Measurements from ENCODE around the gene SUFU.
A peak's percentile ranks its signal among the peaks of the same experiment; 100 is the strongest.
"Not testable (repeated sequence)": the region's sequence is repeated elsewhere in the genome, so short reads cannot be mapped to it uniquely, and the experiment has no call there.

Gene SUFU

DNA sequence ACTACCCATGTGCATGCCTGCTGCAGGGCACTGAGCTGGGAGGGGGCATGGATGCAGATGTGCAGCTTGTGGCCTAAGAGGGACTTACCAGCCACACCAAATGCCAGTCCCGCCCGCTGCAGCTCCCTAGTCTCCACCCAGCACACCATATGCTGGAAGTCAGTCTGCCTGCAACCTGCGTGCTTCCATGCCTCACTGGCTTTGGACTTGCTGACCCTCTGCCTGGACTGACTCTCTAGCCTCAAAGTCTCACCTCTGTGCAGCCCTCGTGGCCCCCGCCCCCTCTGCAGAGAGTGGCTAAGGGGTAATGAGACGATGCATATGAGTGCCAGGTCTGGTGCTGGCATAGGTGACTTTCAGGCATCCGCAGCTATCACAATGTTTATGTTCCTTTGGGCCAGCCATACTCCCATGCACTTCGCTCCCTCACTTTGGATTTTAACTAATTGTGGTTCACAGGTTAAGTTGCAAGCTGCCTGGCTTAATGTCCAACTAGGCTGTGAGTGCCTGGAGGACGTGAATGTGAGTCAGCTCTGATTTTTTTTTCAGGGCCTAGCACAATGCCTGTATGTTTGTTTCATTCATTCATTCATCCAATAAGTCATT is 162.2 kb downstream of the SUFU start:
- no peak overlapping the region for H2BK12ac ChIP-seq (ENCODE audit: low read length)
- no peak overlapping the region for H2BK120ac ChIP-seq (ENCODE audit: low read depth, low read length)
- peaks cover 21 to 48% of the 10 kb centered on the region in 2 donors for H3K4me1 ChIP-seq (ENCODE audit: control insufficient read depth in 2 of 2, insufficient read depth in 1 of 2, low read depth in 1 of 2, low read length in 2 of 2)
- no peak overlapping the region for H3K4me2 ChIP-seq (ENCODE audit: insufficient read depth, low read length, poor library complexity, severe bottlenecking)
- peak overlapping the region; percentile 85 for H2AK5ac ChIP-seq (ENCODE audit: low read depth, low read length)
- WGBS, 2 donors (ENCODE audit: extremely low coverage in 2 of 2, insufficient read length in 2 of 2, insufficient replicate concordance in 1 of 2): no CpG with 5 or more reads among the region's 9 CpGs
- H2AFZ ChIP-seq (ENCODE audit: low read length): no peak overlapping the region
- DNase-seq (ENCODE audit: low spot score): no peak
- H2BK15ac ChIP-seq (ENCODE audit: low read length): no peak overlapping the region
- no peak overlapping the region for H4K91ac ChIP-seq (ENCODE audit: low read depth, low read length, poor library complexity)
- H3K9me3 ChIP-seq (replicated peaks in 1 of 2; ENCODE audit: control insufficient read depth in 2 of 2, insufficient read depth in 1 of 2, low read depth in 1 of 2, low read length in 2 of 2): no peaks in the 10 kb centered on the region
- H3K27ac ChIP-seq (replicated peaks; ENCODE audit: low read length): no peak overlapping the region
- no peak overlapping the region for H4K8ac ChIP-seq (ENCODE audit: low read depth, low read length)
- peak overlapping the region; percentile 54 for H3K18ac ChIP-seq (ENCODE audit: low read length)
- H3K4me3 ChIP-seq (ENCODE audit: low read length in 2 of 2): no peak overlapping the region
- no peaks in the 10 kb centered on the region for H3K27me3 ChIP-seq (ENCODE audit: control insufficient read depth in 3 of 3, insufficient read depth in 3 of 3, low read depth in 1 of 3, low read length in 3 of 3)
- H3K4ac ChIP-seq (ENCODE audit: low read length): no peak overlapping the region
- H2BK5ac ChIP-seq (ENCODE audit: low read length): no peak overlapping the region
- H3K9ac ChIP-seq (ENCODE audit: low read depth, low read length, poor library complexity): no peak overlapping the region
- H3K79me1 ChIP-seq (ENCODE audit: low read depth, low read length): peaks cover 2% of the 10 kb centered on the region
- H3K36me3 ChIP-seq (replicated peaks in 1 of 2; ENCODE audit: control insufficient read depth in 2 of 2, insufficient read depth in 2 of 2, low read length in 2 of 2): no peaks in the 10 kb centered on the region
- H3K14ac ChIP-seq (ENCODE audit: low read length): no peak overlapping the region
- peak overlapping the region; percentile 81 for H3K23ac ChIP-seq (ENCODE audit: low read depth, low read length, poor library complexity)

DNA sequence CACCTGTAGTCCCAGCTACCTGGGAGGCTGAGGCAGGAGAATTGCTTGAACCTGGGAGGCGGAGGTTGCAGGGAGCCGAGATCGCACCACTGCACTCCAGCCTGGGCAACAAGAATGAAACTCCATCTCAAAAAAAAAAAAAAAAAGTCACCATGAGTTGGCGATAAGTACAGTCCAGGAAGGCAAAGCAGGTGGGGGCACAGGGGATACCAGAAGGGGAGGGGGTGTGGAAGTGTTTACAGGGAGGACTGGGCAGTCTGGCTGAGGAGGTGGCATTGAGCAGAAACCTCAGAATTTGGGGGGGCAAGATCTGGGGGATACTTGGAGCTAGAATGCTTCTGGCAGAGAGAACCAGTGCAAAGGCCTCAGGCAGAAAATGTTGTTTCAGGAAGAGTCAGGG is 163.6 kb downstream of the SUFU start:
- DNase-seq (ENCODE audit: low spot score); H2AK5ac ChIP-seq (ENCODE audit: low read depth, low read length); H3K36me3 ChIP-seq (replicated peaks in 1 of 2; ENCODE audit: control insufficient read depth in 2 of 2, insufficient read depth in 2 of 2, low read length in 2 of 2); H2BK15ac ChIP-seq (ENCODE audit: low read length); H3K4me3 ChIP-seq (ENCODE audit: low read length in 2 of 2); H4K91ac ChIP-seq (ENCODE audit: low read depth, low read length, poor library complexity); H3K9me3 ChIP-seq (replicated peaks in 1 of 2; ENCODE audit: control insufficient read depth in 2 of 2, insufficient read depth in 1 of 2, low read depth in 1 of 2, low read length in 2 of 2); H3K4ac ChIP-seq (ENCODE audit: low read length); H2BK5ac ChIP-seq (ENCODE audit: low read length); H3K14ac ChIP-seq (ENCODE audit: low read length); H3K79me1 ChIP-seq (ENCODE audit: low read depth, low read length); H3K27ac ChIP-seq (replicated peaks; ENCODE audit: low read length); H3K4me2 ChIP-seq (ENCODE audit: insufficient read depth, low read length, poor library complexity, severe bottlenecking); H3K9ac ChIP-seq (ENCODE audit: low read depth, low read length, poor library complexity); H3K27me3 ChIP-seq (ENCODE audit: control insufficient read depth in 3 of 3, insufficient read depth in 3 of 3, low read depth in 1 of 3, low read length in 3 of 3); H2BK120ac ChIP-seq (ENCODE audit: low read depth, low read length); H3K23ac ChIP-seq (ENCODE audit: low read depth, low read length, poor library complexity); H2BK12ac ChIP-seq (ENCODE audit: low read length); H4K8ac ChIP-seq (ENCODE audit: low read depth, low read length): not testable (repeated sequence)
- H3K4me1 ChIP-seq (ENCODE audit: control insufficient read depth in 2 of 2, insufficient read depth in 1 of 2, low read depth in 1 of 2, low read length in 2 of 2): peaks cover 14 to 43% of the 10 kb centered on the region in 2 donors
- WGBS, 2 donors (ENCODE audit: extremely low coverage in 2 of 2, insufficient read length in 2 of 2, insufficient replicate concordance in 1 of 2): no CpG with 5 or more reads among the region's 4 CpGs
- peak overlapping the region; percentile 38 for H2AFZ ChIP-seq (ENCODE audit: low read length)
- peak overlapping the region; percentile 59 for H3K18ac ChIP-seq (ENCODE audit: low read length)

DNA sequence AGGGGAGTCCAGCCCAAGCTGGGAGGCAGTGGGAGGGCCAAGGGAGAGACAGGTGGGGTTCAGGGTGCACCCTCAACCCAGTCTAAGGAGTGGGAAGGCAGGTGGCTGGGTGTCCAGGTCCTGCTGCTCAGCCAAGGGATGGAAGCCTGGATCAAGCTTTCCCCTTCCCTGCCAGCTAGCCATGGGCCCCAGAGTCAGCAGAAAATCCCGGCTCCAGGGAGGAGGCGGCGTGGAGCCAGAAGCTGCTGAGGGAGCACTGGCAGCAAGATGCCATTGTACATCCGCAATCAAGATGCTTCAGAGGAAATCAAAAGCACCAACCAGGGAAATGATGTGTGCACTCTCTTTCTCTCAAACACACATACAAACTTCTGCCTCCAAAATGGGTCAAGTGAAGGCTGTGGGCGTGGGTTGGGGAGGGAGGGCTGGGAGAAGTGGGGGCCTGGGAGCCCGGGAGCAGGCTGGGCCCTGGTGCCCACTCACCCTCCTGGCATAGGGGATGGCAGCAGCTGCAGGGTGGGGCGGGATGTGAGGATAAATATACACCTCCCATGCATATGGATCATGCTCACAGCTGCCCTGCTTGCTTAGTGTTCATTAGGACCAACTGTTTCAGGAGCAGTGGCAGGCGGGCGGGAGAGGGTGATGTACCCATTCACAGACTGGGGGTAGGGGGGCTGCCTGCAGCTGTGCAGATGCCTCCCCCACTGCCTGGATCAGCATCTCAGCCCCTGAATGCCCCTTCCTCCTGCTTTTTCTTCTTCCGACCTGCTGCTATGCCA is 164.7 kb downstream of the SUFU start:
- Histone ChIP-seq H2BK15ac (ENCODE audit: low read length) (no peak overlapping the region), H2BK12ac (ENCODE audit: low read length) (no peak overlapping the region), H3K18ac (ENCODE audit: low read length) (peak overlapping the region; percentile 72), H3K79me1 (ENCODE audit: low read depth, low read length) (peaks cover 2% of the 10 kb centered on the region), H3K4me1 (ENCODE audit: control insufficient read depth in 2 of 2, insufficient read depth in 1 of 2, low read depth in 1 of 2, low read length in 2 of 2) (peaks cover 18 to 50% of the 10 kb centered on the region in 2 donors), H3K4me2 (ENCODE audit: insufficient read depth, low read length, poor library complexity, severe bottlenecking) (no peak overlapping the region), H3K9me3 (replicated peaks in 1 of 2; ENCODE audit: control insufficient read depth in 2 of 2, insufficient read depth in 1 of 2, low read depth in 1 of 2, low read length in 2 of 2) (no peaks in the 10 kb centered on the region), H4K8ac (ENCODE audit: low read depth, low read length) (no peak overlapping the region), H2AFZ (ENCODE audit: low read length) (no peak overlapping the region), H3K27me3 (ENCODE audit: control insufficient read depth in 3 of 3, insufficient read depth in 3 of 3, low read depth in 1 of 3, low read length in 3 of 3) (no peaks in the 10 kb centered on the region), H3K9ac (ENCODE audit: low read depth, low read length, poor library complexity) (peak overlapping the region; percentile 68), H3K4me3 (ENCODE audit: low read length in 2 of 2) (no peak overlapping the region), H2BK5ac (ENCODE audit: low read length) (no peak overlapping the region), H2AK5ac (ENCODE audit: low read depth, low read length) (peak overlapping the region; percentile 3), H3K36me3 (replicated peaks in 1 of 2; ENCODE audit: control insufficient read depth in 2 of 2, insufficient read depth in 2 of 2, low read length in 2 of 2) (no peaks in the 10 kb centered on the region), H3K27ac (replicated peaks; ENCODE audit: low read length) (no peak overlapping the region), H3K23ac (ENCODE audit: low read depth, low read length, poor library complexity) (peak overlapping the region; percentile 27), H4K91ac (ENCODE audit: low read depth, low read length, poor library complexity) (no peak overlapping the region), H3K4ac (ENCODE audit: low read length) (no peak overlapping the region), H2BK120ac (ENCODE audit: low read depth, low read length) (no peak overlapping the region), H3K14ac (ENCODE audit: low read length) (peak overlapping the region; percentile 61)
- WGBS, 2 donors (ENCODE audit: extremely low coverage in 2 of 2, insufficient read length in 2 of 2, insufficient replicate concordance in 1 of 2): no CpG with 5 or more reads among the region's 10 CpGs
- no peak for DNase-seq (ENCODE audit: low spot score)
